GM12874 (cell line): ENCODE measurements around the gene DPM3.

Experiments used
- CTCF ChIP-seq: IDR thresholded peaks from 2 replicates; pipeline ENCODE4 v1.5.1; 2011; ENCODE audit warnings: low read depth, mild to moderate bottlenecking, control low read depth, low read length, moderate library complexity; ENCODE audit not compliant: insufficient read depth

The DPM3 gene

GRCh38 chr1:155178441-155179111, 38.2 kb upstream of the DPM3 start:
- TF ChIP-seq CTCF, result no peak

GRCh38 chr1:155177918-155178281, 37.6 kb upstream of the DPM3 start:
- no peak for TF ChIP-seq CTCF

GRCh38 chr1:155177192-155177917, 37.0 kb upstream of the DPM3 start:
- no peak for TF ChIP-seq CTCF

GRCh38 chr1:155176544-155177071, 36.3 kb upstream of the DPM3 start:
- TF ChIP-seq CTCF, result peak; percentile 92

- TF ChIP-seq CTCF, result peak; percentile 37
Observed at GRCh38 chr1:155175927-155176371, 35.6 kb upstream of the DPM3 start.

GRCh38 chr1:155175281-155175926, 35.1 kb upstream of the DPM3 start:
- no peak for TF ChIP-seq CTCF
